Activated CD8-positive, alpha-beta T cell treated with anti-CD3 and anti-CD28 coated beads for 36 hours (primary cell): Measurements from ENCODE around the gene HMG20A. TPM values are rescaled to one million over a fixed set of nuclear protein-coding genes. Genes with fewer than 3 reads are reported as not detected.

Experiments used
- ATAC-seq: fragments of 200-7000 bp; cut with Tn5 transposase; one replicate; pipeline ENCODE4 v1.10.0; 2021; ENCODE audit warnings: mild to moderate bottlenecking, moderate library complexity
- CTCF ChIA-PET: fragments of 350-600 bp; sonication (Branson Sonifier 250); formaldehyde crosslinking; loops from one replicate; lab custom pipeline; 2021; ENCODE audit warnings: antibody characterized with exemption; lab: Charles Lee
- POLR2A ChIA-PET: fragments of 350-600 bp; sonication (Branson Sonifier 250); formaldehyde crosslinking; loops from one replicate; lab custom pipeline; 2021; ENCODE audit warnings: antibody characterized with exemption; lab: Charles Lee
- DNase-seq: peaks from one replicate; pipeline ENCODE4 v3.0.0-alpha.2; 2020
- H3K27ac Mint-ChIP-seq: one replicate; pipeline ENCODE4 v1.8.0; 2021; ENCODE audit warnings: mild to moderate bottlenecking, mixed read lengths
- H3K27me3 Mint-ChIP-seq: one replicate; pipeline ENCODE4 v1.8.0; 2021; ENCODE audit warnings: mixed read lengths
- H3K36me3 Mint-ChIP-seq: one replicate; pipeline ENCODE4 v1.8.0; 2021; ENCODE audit warnings: low read depth, mixed read lengths
- H3K4me1 Mint-ChIP-seq: one replicate; pipeline ENCODE4 v1.8.0; 2021; ENCODE audit warnings: low read depth, mixed read lengths
- H3K4me3 Mint-ChIP-seq: one replicate; pipeline ENCODE4 v1.8.0; 2021; ENCODE audit warnings: mild to moderate bottlenecking, moderate library complexity, mixed read lengths
- H3K9me3 Mint-ChIP-seq: one replicate; pipeline ENCODE4 v1.8.0; 2021; ENCODE audit warnings: mixed read lengths
- intact Hi-C: fragments of 100-400 bp; cut with micrococcal nuclease; formaldehyde crosslinking; loops from one replicate; pipeline ENCODE4 v1.10.0; 2022
- total RNA-seq, 2 experiments: library from RNA; stranded (reverse); gene quantifications; one replicate each; pipeline ENCODE4 v1.2.3, GENCODE V29; 2021
- TF ChIP-seq, protein P1 (sequence below): fragments of 200-600 bp; IDR thresholded peaks from one replicate; pipeline ENCODE4 v1.8.0; 2022; ENCODE audit warnings: antibody characterized with exemption, mild to moderate bottlenecking

HMG20A gene
- total RNA-seq, 2 experiments from 2014 or later = 44.4 to 44.9 TPM

DNA sequence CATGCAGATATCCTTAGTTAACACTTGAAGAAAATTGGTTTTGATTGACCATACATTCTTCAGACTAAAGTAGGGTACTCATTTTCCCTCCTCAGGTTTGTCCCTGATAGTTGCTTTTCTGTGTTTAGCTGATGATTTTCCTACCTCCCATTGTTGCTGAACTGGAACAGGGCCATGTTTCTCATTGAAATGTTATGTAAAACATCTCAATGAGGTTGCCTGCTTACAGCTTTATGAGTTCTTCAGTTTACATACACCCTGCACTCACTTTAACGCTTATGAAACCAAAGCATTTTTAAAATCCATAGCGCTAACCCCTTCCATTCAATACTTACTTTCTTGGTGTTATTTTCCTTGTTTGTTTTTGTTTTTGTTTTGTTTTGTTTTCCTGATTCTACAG is 61.9 kb downstream of the HMG20A start:
- ChIA-PET CTCF (interaction anchor here (1.3 to 3.2 kb wide), 4 partner anchors 15 to 364 kb away, joined by 3 to 11 read pairs (median 6); no protein-coding TSS in a partner anchor), POLR2A (no interaction called here)
- DNase-seq = no peak
- intact Hi-C loops = no loop called here
- TF ChIP-seq, protein P1, sequence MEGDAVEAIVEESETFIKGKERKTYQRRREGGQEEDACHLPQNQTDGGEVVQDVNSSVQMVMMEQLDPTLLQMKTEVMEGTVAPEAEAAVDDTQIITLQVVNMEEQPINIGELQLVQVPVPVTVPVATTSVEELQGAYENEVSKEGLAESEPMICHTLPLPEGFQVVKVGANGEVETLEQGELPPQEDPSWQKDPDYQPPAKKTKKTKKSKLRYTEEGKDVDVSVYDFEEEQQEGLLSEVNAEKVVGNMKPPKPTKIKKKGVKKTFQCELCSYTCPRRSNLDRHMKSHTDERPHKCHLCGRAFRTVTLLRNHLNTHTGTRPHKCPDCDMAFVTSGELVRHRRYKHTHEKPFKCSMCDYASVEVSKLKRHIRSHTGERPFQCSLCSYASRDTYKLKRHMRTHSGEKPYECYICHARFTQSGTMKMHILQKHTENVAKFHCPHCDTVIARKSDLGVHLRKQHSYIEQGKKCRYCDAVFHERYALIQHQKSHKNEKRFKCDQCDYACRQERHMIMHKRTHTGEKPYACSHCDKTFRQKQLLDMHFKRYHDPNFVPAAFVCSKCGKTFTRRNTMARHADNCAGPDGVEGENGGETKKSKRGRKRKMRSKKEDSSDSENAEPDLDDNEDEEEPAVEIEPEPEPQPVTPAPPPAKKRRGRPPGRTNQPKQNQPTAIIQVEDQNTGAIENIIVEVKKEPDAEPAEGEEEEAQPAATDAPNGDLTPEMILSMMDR = no peak
- peaks cover 14% of the 10 kb centered on the region for H3K4me1 Mint-ChIP-seq
- peaks cover 36% of the 10 kb centered on the region for H3K36me3 Mint-ChIP-seq
- no peak overlapping the region for H3K4me3 Mint-ChIP-seq
- no peak for ATAC-seq
- H3K9me3 Mint-ChIP-seq = no peaks in the 10 kb centered on the region
- no peak overlapping the region for H3K27ac Mint-ChIP-seq
- no peaks in the 10 kb centered on the region for H3K27me3 Mint-ChIP-seq

GRCh38 chr15:77483425-77484140 is 62.9 kb downstream of the HMG20A start:
- H3K4me1 Mint-ChIP-seq = peaks cover 23% of the 10 kb centered on the region
- ChIA-PET CTCF (interaction anchor here (2.2 to 3.2 kb wide), 3 partner anchors 14 to 365 kb away, joined by 6 to 11 read pairs (median 6); no protein-coding TSS in a partner anchor), POLR2A (no interaction called here)
- H3K27ac Mint-ChIP-seq = no peak overlapping the region
- ATAC-seq (no peak), DNase-seq (no peak)
- peaks cover 32% of the 10 kb centered on the region for H3K36me3 Mint-ChIP-seq
- H3K4me3 Mint-ChIP-seq = no peak overlapping the region
- H3K9me3 Mint-ChIP-seq = no peaks in the 10 kb centered on the region
- TF ChIP-seq, protein P1 = no peak
- no peaks in the 10 kb centered on the region for H3K27me3 Mint-ChIP-seq
- intact Hi-C loops = no loop called here

GRCh38 chr15:77484994-77485393 is 64.3 kb downstream of the HMG20A start:
- Mint-ChIP-seq H3K27ac (no peak overlapping the region), H3K4me1 (peaks cover 21% of the 10 kb centered on the region), H3K36me3 (peaks cover 32% of the 10 kb centered on the region), H3K9me3 (no peaks in the 10 kb centered on the region), H3K27me3 (no peaks in the 10 kb centered on the region), H3K4me3 (no peak overlapping the region)
- TF ChIP-seq, protein P1 = no peak
- CTCF ChIA-PET = interaction anchor here (1.1 to 2.4 kb wide), 2 partner anchors 12 to 512 kb away, joined by 5 to 6 read pairs; no protein-coding TSS in a partner anchor
- intact Hi-C loops = no loop called here
- DNase-seq (no peak), ATAC-seq (no peak)
- POLR2A ChIA-PET = no interaction called here

GRCh38 chr15:77486542-77487468 is 66.1 kb downstream of the HMG20A start:
- H3K36me3 Mint-ChIP-seq = peaks cover 28% of the 10 kb centered on the region
- no peaks in the 10 kb centered on the region for H3K9me3 Mint-ChIP-seq
- H3K27ac Mint-ChIP-seq = peak overlapping the region; percentile 60
- no peak overlapping the region for H3K4me3 Mint-ChIP-seq
- intact Hi-C loops = no loop called here
- ChIA-PET POLR2A (no interaction called here), CTCF (interaction anchor here (1.1 to 2.2 kb wide), 2 partner anchors 10 to 56 kb away, joined by 3 to 7 read pairs; no protein-coding TSS in a partner anchor)
- peaks cover 23% of the 10 kb centered on the region for H3K4me1 Mint-ChIP-seq
- DNase-seq = no peak
- H3K27me3 Mint-ChIP-seq = no peaks in the 10 kb centered on the region
- TF ChIP-seq, protein P1 = no peak
- ATAC-seq = no peak
